ENCODE measurements around the gene TBC1D23. TPM values are rescaled to one million over a fixed set of nuclear protein-coding genes. Genes with fewer than 3 reads are reported as not detected.
"Not testable (repeated sequence)": the region's sequence is repeated elsewhere in the genome, so short reads cannot be mapped to it uniquely, and the experiment has no call there.

Gene TBC1D23
- total RNA-seq, 1 donor from 2014 or later = 35.3 TPM

DNA sequence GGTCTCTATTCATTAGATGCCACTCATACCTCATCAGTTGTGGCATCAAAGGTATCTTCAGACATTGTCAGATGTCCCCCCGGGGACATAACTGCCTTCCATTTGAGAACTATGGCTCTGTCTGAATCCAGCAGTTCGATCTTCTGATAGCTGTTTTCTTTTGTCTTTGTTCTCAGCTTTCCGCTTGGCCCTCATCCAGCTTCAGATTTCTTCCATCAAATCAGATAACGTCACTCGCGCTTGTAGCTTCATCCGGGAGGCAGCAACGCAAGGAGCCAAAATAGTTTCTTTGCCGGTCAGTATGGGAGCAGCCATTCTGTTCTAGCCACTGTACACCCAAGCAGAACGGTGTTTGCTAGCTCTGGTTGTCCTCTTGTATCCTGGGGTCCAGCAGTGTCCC lies 78.1 kb downstream of the TBC1D23 start:
- Mint-ChIP-seq H3K4me3 (ENCODE audit: unreplicated experiment) (no peak overlapping the region), H3K27ac (ENCODE audit: unreplicated experiment) (no peak overlapping the region), H3K4me1 (ENCODE audit: unreplicated experiment) (peaks cover 18% of the 10 kb centered on the region), H3K9me3 (ENCODE audit: unreplicated experiment) (peaks cover 6% of the 10 kb centered on the region), H3K36me3 (ENCODE audit: unreplicated experiment) (peaks cover 35% of the 10 kb centered on the region), H3K27me3 (ENCODE audit: unreplicated experiment) (no peaks in the 10 kb centered on the region)
- DNase-seq (ENCODE audit: extremely low spot score, unreplicated experiment) = no peak
- TF ChIP-seq, protein P1, sequence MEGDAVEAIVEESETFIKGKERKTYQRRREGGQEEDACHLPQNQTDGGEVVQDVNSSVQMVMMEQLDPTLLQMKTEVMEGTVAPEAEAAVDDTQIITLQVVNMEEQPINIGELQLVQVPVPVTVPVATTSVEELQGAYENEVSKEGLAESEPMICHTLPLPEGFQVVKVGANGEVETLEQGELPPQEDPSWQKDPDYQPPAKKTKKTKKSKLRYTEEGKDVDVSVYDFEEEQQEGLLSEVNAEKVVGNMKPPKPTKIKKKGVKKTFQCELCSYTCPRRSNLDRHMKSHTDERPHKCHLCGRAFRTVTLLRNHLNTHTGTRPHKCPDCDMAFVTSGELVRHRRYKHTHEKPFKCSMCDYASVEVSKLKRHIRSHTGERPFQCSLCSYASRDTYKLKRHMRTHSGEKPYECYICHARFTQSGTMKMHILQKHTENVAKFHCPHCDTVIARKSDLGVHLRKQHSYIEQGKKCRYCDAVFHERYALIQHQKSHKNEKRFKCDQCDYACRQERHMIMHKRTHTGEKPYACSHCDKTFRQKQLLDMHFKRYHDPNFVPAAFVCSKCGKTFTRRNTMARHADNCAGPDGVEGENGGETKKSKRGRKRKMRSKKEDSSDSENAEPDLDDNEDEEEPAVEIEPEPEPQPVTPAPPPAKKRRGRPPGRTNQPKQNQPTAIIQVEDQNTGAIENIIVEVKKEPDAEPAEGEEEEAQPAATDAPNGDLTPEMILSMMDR (IDR thresholded peaks at IDR 0.05) = no peak

- Mint-ChIP-seq H3K4me1 (ENCODE audit: unreplicated experiment) (peaks cover 15% of the 10 kb centered on the region), H3K9me3 (ENCODE audit: unreplicated experiment) (peaks cover 6% of the 10 kb centered on the region), H3K4me3 (ENCODE audit: unreplicated experiment) (no peak overlapping the region), H3K36me3 (ENCODE audit: unreplicated experiment) (peaks cover 40% of the 10 kb centered on the region), H3K27ac (ENCODE audit: unreplicated experiment) (no peak overlapping the region), H3K27me3 (ENCODE audit: unreplicated experiment) (no peaks in the 10 kb centered on the region)
- TF ChIP-seq, protein P1 (IDR thresholded peaks at IDR 0.05) = no peak
- no peak for DNase-seq (ENCODE audit: extremely low spot score, unreplicated experiment)
Measured at GRCh38 chr3:100339786-100340185, 79.0 kb downstream of the TBC1D23 start.

- peaks cover 6% of the 10 kb centered on the region for H3K9me3 Mint-ChIP-seq (ENCODE audit: unreplicated experiment)
- TF ChIP-seq, protein P1 (IDR thresholded peaks at IDR 0.05) = no peak
- H3K4me3 Mint-ChIP-seq (ENCODE audit: unreplicated experiment) = no peak overlapping the region
- no peaks in the 10 kb centered on the region for H3K27me3 Mint-ChIP-seq (ENCODE audit: unreplicated experiment)
- H3K27ac Mint-ChIP-seq (ENCODE audit: unreplicated experiment) = no peak overlapping the region
- H3K36me3 Mint-ChIP-seq (ENCODE audit: unreplicated experiment) = peaks cover 44% of the 10 kb centered on the region
- DNase-seq (ENCODE audit: extremely low spot score, unreplicated experiment) = no peak
- peaks cover 8% of the 10 kb centered on the region for H3K4me1 Mint-ChIP-seq (ENCODE audit: unreplicated experiment)
Measured at GRCh38 chr3:100340527-100340926, 79.7 kb downstream of the TBC1D23 start.

GRCh38 chr3:100348727-100349126 lies 87.9 kb downstream of the TBC1D23 start:
- peaks cover 63% of the 10 kb centered on the region for H3K36me3 Mint-ChIP-seq (ENCODE audit: unreplicated experiment)
- H3K4me1 Mint-ChIP-seq (ENCODE audit: unreplicated experiment) = no peaks in the 10 kb centered on the region
- H3K27me3 Mint-ChIP-seq (ENCODE audit: unreplicated experiment) = no peaks in the 10 kb centered on the region
- no peak overlapping the region for H3K27ac Mint-ChIP-seq (ENCODE audit: unreplicated experiment)
- no peaks in the 10 kb centered on the region for H3K9me3 Mint-ChIP-seq (ENCODE audit: unreplicated experiment)
- no peak overlapping the region for H3K4me3 Mint-ChIP-seq (ENCODE audit: unreplicated experiment)
- no peak for DNase-seq (ENCODE audit: extremely low spot score, unreplicated experiment)
- TF ChIP-seq, protein P1 (IDR thresholded peaks at IDR 0.05) = no peak

DNA sequence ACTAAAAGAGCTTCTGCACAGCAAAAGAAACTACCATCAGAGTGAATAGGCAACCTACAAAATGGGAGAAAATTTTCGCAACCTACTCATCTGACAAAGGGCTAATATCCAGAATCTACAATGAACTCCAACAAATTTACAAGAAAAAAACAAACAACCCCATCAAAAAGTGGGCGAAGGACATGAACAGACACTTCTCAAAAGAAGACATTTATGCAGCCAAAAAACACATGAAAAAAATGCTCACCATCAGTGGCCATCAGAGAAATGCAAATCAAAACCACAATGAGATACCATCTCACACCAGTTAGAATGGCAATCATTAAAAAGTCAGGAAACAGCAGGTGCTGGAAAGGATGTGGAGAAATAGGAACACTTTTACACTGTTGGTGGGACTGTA lies 91.0 kb downstream of the TBC1D23 start:
- H3K27me3 Mint-ChIP-seq (ENCODE audit: unreplicated experiment); H3K4me3 Mint-ChIP-seq (ENCODE audit: unreplicated experiment); H3K4me1 Mint-ChIP-seq (ENCODE audit: unreplicated experiment); DNase-seq (ENCODE audit: extremely low spot score, unreplicated experiment); H3K27ac Mint-ChIP-seq (ENCODE audit: unreplicated experiment); H3K9me3 Mint-ChIP-seq (ENCODE audit: unreplicated experiment): not testable (repeated sequence)
- peaks cover 59% of the 10 kb centered on the region for H3K36me3 Mint-ChIP-seq (ENCODE audit: unreplicated experiment)

All from osteocyte (in vitro differentiated cells).